GM23338 (cell line): Measurements from ENCODE around the gene GRHL3.

ENCODE experiments used
- CTCF ChIP-seq, 2 experiments: fragments of 200-600 bp in 1 of 2; sonication (generic) in 1 of 2; conservative IDR thresholded peaks; 2 replicates each; pipeline versions ENCODE4 v1.5.1 to v1.6.1; 2016 to 2017; ENCODE audit warnings: antibody characterized with exemption in 2 of 2, low read depth in 2 of 2, mild to moderate bottlenecking in 2 of 2, moderate library complexity in 1 of 2
- EZH2 ChIP-seq: fragments of 200-600 bp; sonication (generic); IDR thresholded peaks from one replicate; pipeline ENCODE4 v1.8.0; 2017; ENCODE audit warnings: antibody characterized with exemption, mild to moderate bottlenecking, low read depth; ENCODE audit not compliant: unreplicated experiment
- EZH2phosphoT487 ChIP-seq: fragments of 200-600 bp; sonication (generic); IDR thresholded peaks from one replicate; pipeline ENCODE4 v1.8.1; 2018; ENCODE audit warnings: antibody characterized with exemption; ENCODE audit not compliant: unreplicated experiment
- REST ChIP-seq: IDR thresholded peaks from one replicate; pipeline ENCODE4 v1.6.1; 2018; ENCODE audit warnings: antibody characterized with exemption; ENCODE audit not compliant: unreplicated experiment
- ZNF331 ChIP-seq: fragments of 250-450 bp; sonication (Bioruptor Pico); IDR thresholded peaks from 2 replicates; pipeline ENCODE4 v1.5.0; 2020; ENCODE audit warnings: low read depth, mild to moderate bottlenecking, moderate library complexity
- TF ChIP-seq, protein P1 (sequence below): IDR thresholded peaks from 2 replicates; pipeline ENCODE4 v1.6.1; 2016; ENCODE audit warnings: antibody characterized with exemption

DNA sequence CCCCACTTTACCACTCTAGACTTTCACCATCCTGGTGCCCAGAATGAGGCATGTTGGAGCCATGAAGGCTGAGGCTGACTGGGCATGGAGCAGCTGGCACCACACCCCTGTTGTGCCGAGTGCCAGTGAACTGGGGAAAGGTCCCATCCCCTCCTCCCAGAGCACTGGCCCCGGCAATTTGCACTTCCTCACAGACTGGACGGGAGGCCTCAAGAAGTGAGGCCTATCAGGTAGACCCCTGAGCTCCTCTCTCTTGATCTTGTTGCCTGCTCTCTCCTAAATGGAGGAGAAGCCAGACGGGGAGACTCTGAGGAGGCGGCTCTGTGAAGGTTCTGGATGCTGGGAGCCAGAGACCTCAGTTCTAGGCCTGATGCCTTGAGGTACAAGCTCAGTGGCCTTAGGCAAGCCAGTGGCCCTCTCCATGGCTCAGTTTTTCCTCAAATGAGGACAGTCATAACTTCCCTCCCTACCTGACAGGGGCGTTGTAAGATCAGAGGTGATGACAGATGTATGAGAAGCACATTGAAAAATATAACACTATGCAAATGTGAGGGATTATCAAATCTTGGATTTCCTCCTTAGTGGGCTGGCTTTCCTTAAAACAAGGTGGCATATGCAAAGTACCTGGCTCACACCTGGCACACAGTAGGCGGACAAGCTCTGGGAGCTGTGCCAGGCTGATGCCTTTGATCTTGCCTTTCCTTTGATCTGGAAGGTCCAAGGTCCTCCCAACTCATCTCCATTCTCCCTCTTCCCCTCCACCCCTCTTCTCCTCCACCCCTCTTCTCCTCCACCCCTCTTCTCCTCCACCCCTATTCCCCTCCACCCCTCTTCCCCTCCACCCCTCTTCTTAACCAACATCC lies 6.7 kb downstream of the GRHL3 start:
- no peak for TF ChIP-seq EZH2
- no peak for TF ChIP-seq CTCF (conservative IDR thresholded peaks at IDR 0.05; ENCODE audit: low read depth in 2 of 2)
- TF ChIP-seq, protein P1, sequence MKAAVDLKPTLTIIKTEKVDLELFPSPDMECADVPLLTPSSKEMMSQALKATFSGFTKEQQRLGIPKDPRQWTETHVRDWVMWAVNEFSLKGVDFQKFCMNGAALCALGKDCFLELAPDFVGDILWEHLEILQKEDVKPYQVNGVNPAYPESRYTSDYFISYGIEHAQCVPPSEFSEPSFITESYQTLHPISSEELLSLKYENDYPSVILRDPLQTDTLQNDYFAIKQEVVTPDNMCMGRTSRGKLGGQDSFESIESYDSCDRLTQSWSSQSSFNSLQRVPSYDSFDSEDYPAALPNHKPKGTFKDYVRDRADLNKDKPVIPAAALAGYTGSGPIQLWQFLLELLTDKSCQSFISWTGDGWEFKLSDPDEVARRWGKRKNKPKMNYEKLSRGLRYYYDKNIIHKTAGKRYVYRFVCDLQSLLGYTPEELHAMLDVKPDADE: no peak
- no peak for TF ChIP-seq EZH2phosphoT487
- TF ChIP-seq REST: no peak
- no peak for TF ChIP-seq ZNF331 (CRISPR knock-in tag)
